Small intestine (tissue), 7 donors: ENCODE data around the gene STOM. TPM values are rescaled to one million over a fixed set of nuclear protein-coding genes. Genes with fewer than 3 reads are reported as not detected.

Source experiments
- DNase-seq, 2 donors: peaks; one replicate each; pipeline versions ENCODE4 v3.0.0 to v3.0.0-alpha.2; 2013
- FAIRE-seq: peaks from 2 replicates; lab custom pipeline; 2012; peaks lifted over from hg19 to GRCh38; lab: Jason Lieb, UNC
- H3K27ac ChIP-seq, 3 donors: one replicate each; pipeline ENCODE4 v1.5.1; 2013; ENCODE audit warnings: low read length in 2 of 3, mild to moderate bottlenecking in 2 of 3, control low read depth in 1 of 3, inconsistent platforms in 1 of 3, low read depth in 1 of 3, moderate library complexity in 1 of 3
- H3K27me3 ChIP-seq, 3 donors: one replicate each; pipeline ENCODE4 v1.6.1; 2013; ENCODE audit warnings: low read length in 3 of 3, inconsistent platforms in 1 of 3; ENCODE audit not compliant: control insufficient read depth in 3 of 3, insufficient read depth in 3 of 3
- H3K36me3 ChIP-seq, 3 donors: one replicate each; pipeline ENCODE4 v1.6.1; 2013; ENCODE audit warnings: low read length in 3 of 3, inconsistent platforms in 1 of 3, low read depth in 1 of 3, mild to moderate bottlenecking in 1 of 3, moderate library complexity in 1 of 3; ENCODE audit not compliant: control insufficient read depth in 3 of 3, insufficient read depth in 2 of 3
- H3K4me1 ChIP-seq, 3 donors: one replicate each; pipeline ENCODE4 v1.6.1; 2013; ENCODE audit warnings: low read length in 2 of 3, inconsistent platforms in 1 of 3, low read depth in 1 of 3, mild to moderate bottlenecking in 1 of 3, moderate library complexity in 1 of 3; ENCODE audit not compliant: control insufficient read depth in 3 of 3, insufficient read depth in 2 of 3
- H3K4me3 ChIP-seq, 3 donors: one replicate each; pipeline ENCODE4 v1.5.1; 2013; ENCODE audit warnings: low read length in 3 of 3, control low read depth in 1 of 3, inconsistent platforms in 1 of 3, low read depth in 1 of 3, mild to moderate bottlenecking in 1 of 3, moderate library complexity in 1 of 3
- H3K9me3 ChIP-seq, 2 donors: one replicate each; pipeline ENCODE4 v1.6.1; 2013; ENCODE audit warnings: low read depth in 1 of 2, low read length in 1 of 2; ENCODE audit not compliant: control insufficient read depth in 2 of 2, insufficient read depth in 1 of 2
- WGBS, 3 donors: extraction: QIAGEN DNeasy Blood & Tissue Kit; methylation state at CpG; one replicate each; pipeline ENCODE4 v1.1.7; 2013; 5-methylcytosine and 5-hydroxymethylcytosine counted together
- polyA plus RNA-seq, 4 donors: library from polyadenylated mRNA; stranded (reverse) in 3 of 4; unstranded in 1 of 4; fragments of 200-250 nt in 3 of 4; fragments of 120-200 nt in 1 of 4; gene quantifications; one replicate each; pipeline versions ENCODE4 v1.2.1 to v1.2.3, GENCODE V29; 2013
- donor health status: healthy with polysubstance abuse.
- donor health status: control.
- donor health status: control.
- donor health status: Bipolar disorder and iron deficiency.
- donor health status: healthy.

The STOM gene
- polyA plus RNA-seq, 4 donors: 20.8 to 115 (median 65.9) TPM

- 72 to 90% (median 89%) methylated on average over 19 of the region's 19 CpGs for WGBS, 3 donors
- Histone ChIP-seq H3K27ac (peak overlapping the region in 2 of 3 donors; percentile 23 to 71), H3K36me3 (peaks cover 7 to 69% (median 12%) of the 10 kb centered on the region in 3 donors), H3K9me3 (no peaks in the 10 kb centered on the region), H3K27me3 (no peaks in the 10 kb centered on the region), H3K4me3 (no peak overlapping the region), H3K4me1 (peaks cover 0 to 4% (median 0%) of the 10 kb centered on the region in 3 donors)
- FAIRE-seq (no peak), DNase-seq (no peak)
Observed at GRCh38 chr9:121326130-121326838, 43.8 kb downstream of the STOM start.

- DNase-seq (no peak), FAIRE-seq (no peak)
- H3K36me3 ChIP-seq: peaks cover 7 to 73% (median 12%) of the 10 kb centered on the region in 3 donors
- no peaks in the 10 kb centered on the region for H3K27me3 ChIP-seq
- no peaks in the 10 kb centered on the region for H3K9me3 ChIP-seq
- H3K4me3 ChIP-seq: no peak overlapping the region
- H3K4me1 ChIP-seq: peaks cover 0 to 6% (median 0%) of the 10 kb centered on the region in 3 donors
- H3K27ac ChIP-seq: peak overlapping the region in 2 of 3 donors; percentile 44 to 71
- WGBS, 3 donors: 74 to 81% (median 80%) methylated on average over 7 of the region's 7 CpGs
Observed at GRCh38 chr9:121325387-121325786, 44.7 kb downstream of the STOM start.

GRCh38 chr9:121324755-121325154, 45.3 kb downstream of the STOM start:
- Histone ChIP-seq H3K27me3 (no peaks in the 10 kb centered on the region), H3K27ac (peak overlapping the region in 1 of 3 donors; percentile 71), H3K9me3 (no peaks in the 10 kb centered on the region), H3K4me1 (peaks cover 0 to 6% (median 0%) of the 10 kb centered on the region in 3 donors), H3K36me3 (peaks cover 3 to 71% (median 8%) of the 10 kb centered on the region in 3 donors), H3K4me3 (no peak overlapping the region)
- 83 to 96% (median 87%) methylated on average over 2 of the region's 2 CpGs for WGBS, 3 donors
- no peak for DNase-seq
- FAIRE-seq: no peak

- Histone ChIP-seq H3K9me3 (no peaks in the 10 kb centered on the region), H3K27ac (peak overlapping the region in 1 of 3 donors; percentile 71), H3K4me1 (peaks cover 0 to 6% (median 0%) of the 10 kb centered on the region in 3 donors), H3K36me3 (peaks cover 0 to 69% (median 8%) of the 10 kb centered on the region in 3 donors), H3K4me3 (no peak overlapping the region), H3K27me3 (no peaks in the 10 kb centered on the region)
- FAIRE-seq: no peak
- 86 to 93% (median 91%) methylated on average over 4 to 5 of the region's 5 CpGs for WGBS, 3 donors
- DNase-seq: no peak
Observed at GRCh38 chr9:121324316-121324715, 45.7 kb downstream of the STOM start.

GRCh38 chr9:121323449-121324151, 46.5 kb downstream of the STOM start:
- DNase-seq (no peak), FAIRE-seq (no peak)
- Histone ChIP-seq H3K27me3 (no peaks in the 10 kb centered on the region), H3K36me3 (peaks cover 0 to 69% (median 12%) of the 10 kb centered on the region in 3 donors), H3K4me3 (no peak overlapping the region), H3K27ac (peak overlapping the region in 1 of 3 donors; percentile 3), H3K9me3 (no peaks in the 10 kb centered on the region), H3K4me1 (peaks cover 0 to 6% (median 0%) of the 10 kb centered on the region in 3 donors)
- 93 to 97% (median 93%) methylated on average over 10 of the region's 10 CpGs for WGBS, 3 donors

GRCh38 chr9:121322737-121323448, 47.2 kb downstream of the STOM start:
- DNase-seq: no peak
- Histone ChIP-seq H3K9me3 (no peaks in the 10 kb centered on the region), H3K4me1 (peaks cover 0 to 6% (median 0%) of the 10 kb centered on the region in 3 donors), H3K36me3 (peaks cover 6 to 70% (median 10%) of the 10 kb centered on the region in 3 donors), H3K27ac (peak overlapping the region in 1 of 3 donors; percentile 59), H3K27me3 (no peaks in the 10 kb centered on the region), H3K4me3 (no peak overlapping the region)
- FAIRE-seq: no peak
- WGBS, 3 donors: 85 to 93% (median 89%) methylated on average over 10 of the region's 10 CpGs

GRCh38 chr9:121322037-121322736, 47.9 kb downstream of the STOM start:
- Histone ChIP-seq H3K27ac (peak overlapping the region in 1 of 3 donors; percentile 59), H3K36me3 (peaks cover 6 to 70% (median 8%) of the 10 kb centered on the region in 3 donors), H3K4me3 (no peak overlapping the region), H3K27me3 (no peaks in the 10 kb centered on the region), H3K4me1 (peaks cover 0 to 6% (median 4%) of the 10 kb centered on the region in 3 donors), H3K9me3 (no peaks in the 10 kb centered on the region)
- FAIRE-seq (no peak), DNase-seq (peak; percentile 20 to 56)
- 34 to 41% (median 37%) methylated on average over 5 of the region's 5 CpGs for WGBS, 3 donors
